ENCODE data around the gene SREK1.

The SREK1 gene

DNA sequence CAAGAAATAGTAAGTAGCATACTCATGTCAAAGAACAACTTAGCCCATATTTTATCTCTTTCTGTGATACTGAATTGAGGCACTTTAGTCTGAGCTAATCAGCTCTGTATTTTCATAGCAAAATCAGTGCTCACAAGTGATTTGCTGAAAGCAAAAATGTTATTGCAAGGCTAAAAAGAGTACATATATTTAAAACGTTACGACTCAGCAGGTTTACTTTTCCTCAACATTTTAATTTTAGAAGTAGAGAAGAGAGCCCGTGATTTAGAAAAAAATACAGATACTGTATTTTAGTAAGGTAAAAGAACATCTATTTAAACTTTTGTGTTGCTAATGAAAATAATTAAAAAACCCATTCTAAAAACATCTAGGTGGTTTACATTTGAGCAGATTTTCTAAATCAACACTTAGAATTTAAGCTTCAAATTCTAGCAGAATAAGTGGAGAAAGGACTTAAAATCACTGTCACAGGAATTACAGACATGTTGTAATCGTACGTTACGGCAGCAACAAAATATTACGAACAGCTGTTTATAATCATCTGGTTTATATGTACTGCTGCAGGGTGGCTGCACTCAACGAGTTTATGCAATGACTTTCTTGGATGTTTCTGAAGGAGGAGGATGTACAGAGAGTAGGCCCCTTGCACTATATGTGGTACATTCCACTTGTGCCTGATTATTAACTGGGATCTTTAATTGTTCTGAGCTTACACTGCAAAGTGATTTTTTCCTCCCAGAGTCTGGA, 20.1 kb downstream of the SREK1 start:
- DNase-seq, result peak; percentile 79

DNA sequence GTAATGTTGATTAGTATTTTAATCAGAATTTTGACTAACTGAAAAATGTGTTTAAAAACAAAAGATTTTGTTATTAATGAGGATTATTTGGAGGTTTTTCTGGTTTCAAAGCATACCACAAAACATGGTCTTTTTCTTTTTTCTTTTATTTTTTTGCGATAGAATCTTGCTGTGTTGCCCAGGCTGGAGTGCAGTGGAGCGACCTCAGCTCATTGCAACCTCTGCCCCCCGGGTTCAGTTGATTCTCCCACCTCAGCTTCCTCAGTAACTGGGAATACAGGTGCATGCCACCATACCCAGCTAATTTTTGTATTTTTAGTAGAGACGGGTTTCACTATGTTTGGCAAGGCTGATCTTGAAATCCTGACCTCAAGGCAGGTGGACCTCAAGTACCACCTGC, 24.1 kb downstream of the SREK1 start:
- no peak for DNase-seq

DNA sequence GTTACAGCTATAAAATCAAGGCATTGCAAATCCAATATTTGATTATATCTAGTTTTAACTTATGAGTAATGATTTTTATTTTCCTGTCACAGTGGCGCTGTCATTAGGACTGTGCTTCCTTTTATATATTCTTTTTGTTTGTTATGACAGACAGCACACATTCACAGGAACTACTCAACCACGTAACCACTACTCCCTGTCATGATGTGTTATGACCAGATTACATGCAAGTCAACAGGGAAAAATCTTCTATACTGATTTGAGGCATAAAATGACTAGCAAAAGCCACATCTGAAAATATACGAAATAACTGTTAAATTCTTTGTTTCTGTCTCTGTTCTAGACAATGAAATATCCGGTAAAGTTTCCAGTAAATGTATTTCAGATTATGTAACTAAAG, 25.4 kb downstream of the SREK1 start:
- no peak for DNase-seq

DNA sequence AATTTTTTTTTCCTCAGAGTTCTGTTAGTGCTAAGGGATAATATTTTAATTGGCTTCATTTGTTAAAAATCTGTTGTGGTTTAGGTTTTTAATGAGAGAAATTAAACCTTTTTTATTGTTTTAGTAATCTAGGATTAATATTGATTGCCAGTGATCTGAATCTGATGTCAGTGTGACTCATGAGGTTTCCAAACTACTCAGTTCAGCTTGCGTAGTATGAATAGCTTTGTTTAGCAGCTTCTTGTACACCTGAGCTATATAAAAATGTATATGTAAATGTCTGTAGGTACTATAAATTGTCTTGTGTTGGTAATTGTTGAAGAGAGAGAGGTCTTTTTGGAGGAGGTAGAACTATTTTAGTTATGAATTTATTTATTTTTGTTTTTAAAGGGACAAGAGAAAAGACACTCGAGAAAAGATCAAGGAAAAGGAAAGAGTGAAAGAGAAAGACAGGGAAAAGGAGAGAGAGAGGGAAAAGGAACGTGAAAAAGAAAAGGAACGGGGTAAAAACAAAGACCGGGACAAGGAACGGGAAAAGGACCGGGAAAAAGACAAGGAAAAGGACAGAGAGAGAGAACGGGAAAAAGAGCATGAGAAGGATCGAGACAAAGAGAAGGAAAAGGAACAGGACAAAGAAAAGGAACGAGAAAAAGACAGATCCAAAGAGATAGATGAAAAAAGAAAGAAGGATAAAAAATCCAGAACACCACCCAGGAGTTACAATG, 26.3 kb downstream of the SREK1 start:
- no peak for DNase-seq

DNA sequence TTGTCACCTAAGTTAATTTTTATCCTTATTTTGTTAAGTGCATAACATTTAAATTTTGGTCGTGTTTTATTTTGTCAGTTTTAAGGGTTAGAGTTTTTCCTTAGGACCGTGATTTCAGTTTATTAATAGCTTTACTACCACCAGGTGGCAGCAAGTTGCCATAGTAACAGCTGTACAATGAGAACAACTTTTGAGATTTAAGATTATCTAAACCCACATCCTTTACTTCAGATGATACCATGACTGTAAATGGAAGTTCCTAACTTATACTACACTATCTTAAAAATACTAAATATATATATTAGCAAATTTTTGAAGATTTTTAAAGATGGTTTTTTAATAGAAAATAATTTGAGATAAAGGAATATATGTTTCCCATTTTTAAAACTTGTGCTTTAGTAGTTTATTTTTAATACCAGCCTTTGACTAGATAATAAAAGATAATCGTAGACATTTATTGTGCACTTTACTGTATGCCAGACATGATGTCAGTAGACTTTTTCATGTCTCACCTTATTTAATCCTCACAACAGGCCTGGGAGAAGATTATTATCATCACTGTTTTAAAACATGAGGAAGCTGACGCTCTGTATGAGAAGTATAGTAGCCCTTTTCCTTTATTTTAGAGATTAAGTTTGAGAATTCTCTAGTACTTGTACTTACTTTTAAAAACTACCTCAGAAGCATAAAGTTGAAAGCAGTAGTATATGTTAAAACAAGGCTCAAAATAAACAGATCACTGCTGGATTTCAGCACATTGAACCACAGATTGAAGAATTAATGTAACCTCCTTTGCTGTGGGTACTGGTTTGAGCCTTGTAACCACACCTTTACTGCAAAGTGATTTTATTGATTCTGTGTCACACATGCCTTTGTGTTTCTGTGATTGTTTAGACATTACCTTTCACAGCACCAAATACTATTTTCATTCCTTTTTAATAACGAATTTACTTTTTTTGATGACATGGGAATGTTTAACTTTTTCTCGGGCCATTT, 27.5 kb downstream of the SREK1 start:
- peak; percentile 56 for DNase-seq

- DNase-seq, result peak; percentile 18
Observed at GRCh38 chr5:66174338-66174737, 30.2 kb downstream of the SREK1 start.

GRCh38 chr5:66178799-66179198, 34.7 kb downstream of the SREK1 start:
- DNase-seq, result no peak

DNA sequence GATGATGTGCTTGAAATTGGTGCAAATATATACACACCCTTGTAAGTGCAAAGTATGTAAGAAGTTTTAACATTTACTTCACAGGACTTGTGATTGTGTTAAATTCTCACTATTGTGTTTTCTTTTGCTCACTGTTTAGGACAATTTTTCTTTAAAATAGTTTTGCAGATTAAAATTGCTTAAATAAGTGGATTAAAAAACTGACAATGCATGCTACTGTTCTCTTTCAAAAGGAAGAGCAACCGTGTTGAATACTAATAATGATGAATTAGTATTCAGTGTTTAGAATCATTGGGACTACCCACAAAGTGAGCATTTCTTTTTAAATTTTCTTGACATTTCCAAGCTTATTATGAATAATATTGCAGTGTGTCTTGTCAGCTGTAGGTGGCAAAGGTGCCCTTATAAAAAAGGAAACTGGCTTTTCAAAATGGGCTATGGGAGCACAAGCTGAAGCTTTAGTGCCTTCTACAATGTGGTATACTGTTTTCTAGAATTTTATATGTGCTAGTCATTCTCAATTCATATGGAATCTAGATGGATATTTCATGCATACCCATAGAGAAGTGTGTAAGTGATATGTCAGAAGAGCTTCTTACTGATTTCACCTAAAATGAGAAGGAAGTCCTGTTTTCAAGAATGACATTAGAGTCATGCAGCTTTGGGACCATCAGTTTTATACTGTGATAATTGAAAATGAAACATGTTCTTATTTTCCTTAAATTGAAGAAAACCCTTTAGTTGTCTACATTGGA, 35.4 kb downstream of the SREK1 start:
- no peak for DNase-seq

GRCh38 chr5:66180282-66181155, 36.4 kb downstream of the SREK1 start:
- DNase-seq, result no peak

DNA sequence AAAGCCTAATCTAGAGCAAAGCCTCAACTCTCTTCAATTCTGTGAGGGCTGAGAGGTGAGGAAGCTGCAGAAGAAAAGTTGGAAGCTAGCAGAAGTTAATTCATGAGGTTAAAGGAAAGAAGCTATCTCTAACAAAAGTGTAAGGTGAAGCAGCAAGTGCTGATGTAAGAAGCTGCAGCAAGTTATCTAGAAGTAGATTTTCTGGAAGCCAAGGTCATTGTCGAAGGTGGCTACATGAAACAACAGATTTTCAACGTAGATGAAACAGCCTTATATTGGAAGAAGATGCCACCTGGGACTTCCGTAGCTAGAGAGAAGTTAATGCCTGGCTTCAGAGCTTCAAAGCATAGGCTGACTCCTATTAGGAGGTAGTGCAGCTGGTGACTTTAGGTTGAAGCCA, 42.0 kb downstream of the SREK1 start:
- no peak for DNase-seq

DNA sequence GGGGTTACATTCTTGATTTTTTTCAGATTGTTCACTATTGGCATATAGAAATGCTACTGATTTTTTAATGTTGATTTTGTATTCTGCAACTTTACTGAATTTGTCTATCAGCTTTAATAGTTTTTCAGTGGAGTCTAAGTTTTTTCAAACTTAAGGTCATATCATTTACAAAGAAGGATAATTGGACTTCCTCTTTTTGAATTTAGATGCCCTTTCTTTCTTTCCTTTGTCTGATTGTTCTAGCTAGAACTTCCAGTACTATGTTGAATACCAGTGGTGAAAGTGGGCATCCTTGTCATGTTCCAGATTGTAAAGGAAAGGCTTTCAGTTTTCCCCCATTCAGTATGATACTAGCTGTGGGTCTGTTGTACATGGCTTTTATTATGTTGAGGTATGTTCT, 49.3 kb downstream of the SREK1 start:
- no peak for DNase-seq

- peak; percentile 21 for DNase-seq
Observed at GRCh38 chr5:66197764-66198405, 53.8 kb downstream of the SREK1 start.

DNA sequence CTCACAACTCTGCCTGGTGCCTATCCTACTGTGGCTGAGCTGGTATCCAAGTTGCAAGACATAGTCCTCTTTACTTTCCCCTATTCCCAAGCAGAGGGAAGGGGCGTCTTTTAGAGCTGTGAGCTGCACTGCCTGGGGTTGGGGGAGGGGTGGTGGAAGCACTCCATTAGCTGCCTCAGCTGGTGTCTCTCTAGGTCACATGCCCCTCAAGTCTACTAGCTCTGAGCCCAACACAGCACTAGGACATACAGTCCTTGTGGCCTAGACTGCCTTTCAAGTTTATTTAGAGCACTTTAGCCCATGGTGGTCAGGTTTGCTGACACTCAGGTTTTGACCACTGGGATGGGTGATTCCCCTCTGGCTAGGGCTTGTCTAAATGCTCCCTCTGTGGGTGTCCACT, 54.7 kb downstream of the SREK1 start:
- no peak for DNase-seq

GRCh38 chr5:66203531-66203930, 59.4 kb downstream of the SREK1 start:
- no peak for DNase-seq

GRCh38 chr5:66206465-66206864, 62.4 kb downstream of the SREK1 start:
- DNase-seq, result no peak

- DNase-seq, result peak; percentile 46
Observed at GRCh38 chr5:66207800-66208561, 63.9 kb downstream of the SREK1 start.

- DNase-seq, result no peak
Observed at GRCh38 chr5:66209350-66209749, 65.2 kb downstream of the SREK1 start.

- DNase-seq, result no peak
Observed at GRCh38 chr5:66209794-66210193, 65.7 kb downstream of the SREK1 start.

DNA sequence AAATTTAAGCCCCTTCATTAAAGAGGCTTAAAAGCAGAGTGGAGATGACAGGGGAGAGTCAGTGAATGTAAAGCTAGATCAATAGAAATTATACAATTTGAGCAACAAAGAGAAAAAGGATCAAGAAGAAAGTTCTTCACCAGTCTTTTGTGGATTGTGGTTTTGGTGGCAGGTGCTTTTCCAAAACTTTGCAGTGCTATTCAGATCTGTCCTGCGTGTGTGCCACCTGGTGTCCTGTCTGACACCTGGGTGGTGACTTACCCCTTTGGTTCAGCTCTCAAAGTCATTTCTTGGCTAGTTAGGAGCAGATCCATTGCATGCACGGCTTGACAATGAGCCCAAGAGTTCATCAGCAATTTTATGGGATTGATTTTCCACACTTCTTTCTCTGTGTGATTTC, 69.4 kb downstream of the SREK1 start:
- DNase-seq, result no peak

GRCh38 chr5:66222455-66222854, 78.4 kb downstream of the SREK1 start:
- DNase-seq, result no peak

Data from fibroblast of upper back skin (primary cell).